ENCODE data around the gene ACYP1. TPM values are rescaled to one million over a fixed set of nuclear protein-coding genes. Genes with fewer than 3 reads are reported as not detected.

Gene ACYP1
- total and polyA plus RNA-seq, 2 of the 13 experiments (the other 11 are each of a cell fraction or from before 2014, with no cell fraction given) = 9.7 to 22.4 TPM

DNA sequence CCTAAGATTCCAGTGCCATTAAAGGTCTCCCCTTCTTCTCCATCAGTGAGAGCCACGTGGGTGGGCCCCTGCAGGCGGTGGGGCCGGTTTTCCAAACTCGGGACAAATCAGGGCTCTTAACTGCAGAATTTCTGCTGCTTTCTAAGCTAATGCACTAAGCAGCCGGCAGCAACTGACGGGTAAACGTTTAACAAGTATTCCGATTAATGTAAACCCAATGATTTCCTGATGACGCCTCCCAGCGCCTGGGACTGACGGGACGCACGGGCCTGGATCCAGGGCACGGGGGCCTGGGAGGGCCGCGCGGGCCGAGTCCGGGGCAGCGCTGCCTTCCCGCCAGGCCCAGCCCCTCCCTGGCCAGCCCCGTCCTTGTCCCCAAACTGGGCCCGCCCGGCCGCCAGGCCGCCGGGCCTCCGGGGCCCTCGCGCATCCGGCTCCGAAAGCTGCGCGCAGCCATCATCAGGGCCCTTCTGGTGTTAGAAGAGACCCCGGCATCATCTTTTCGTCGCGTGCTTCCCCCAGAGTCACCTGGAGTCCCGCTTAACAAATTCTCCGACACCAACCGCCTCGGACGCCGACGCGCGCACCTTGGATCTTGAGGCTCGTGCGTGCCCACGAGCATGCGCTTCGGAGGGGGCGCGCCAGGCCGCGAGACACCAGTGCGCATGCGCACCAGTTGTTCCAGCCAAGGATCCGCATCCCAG lies 12.8 kb downstream of the ACYP1 start, which contains the start of gene MLH3 (continued):
- TF ChIP-seq, protein P1, sequence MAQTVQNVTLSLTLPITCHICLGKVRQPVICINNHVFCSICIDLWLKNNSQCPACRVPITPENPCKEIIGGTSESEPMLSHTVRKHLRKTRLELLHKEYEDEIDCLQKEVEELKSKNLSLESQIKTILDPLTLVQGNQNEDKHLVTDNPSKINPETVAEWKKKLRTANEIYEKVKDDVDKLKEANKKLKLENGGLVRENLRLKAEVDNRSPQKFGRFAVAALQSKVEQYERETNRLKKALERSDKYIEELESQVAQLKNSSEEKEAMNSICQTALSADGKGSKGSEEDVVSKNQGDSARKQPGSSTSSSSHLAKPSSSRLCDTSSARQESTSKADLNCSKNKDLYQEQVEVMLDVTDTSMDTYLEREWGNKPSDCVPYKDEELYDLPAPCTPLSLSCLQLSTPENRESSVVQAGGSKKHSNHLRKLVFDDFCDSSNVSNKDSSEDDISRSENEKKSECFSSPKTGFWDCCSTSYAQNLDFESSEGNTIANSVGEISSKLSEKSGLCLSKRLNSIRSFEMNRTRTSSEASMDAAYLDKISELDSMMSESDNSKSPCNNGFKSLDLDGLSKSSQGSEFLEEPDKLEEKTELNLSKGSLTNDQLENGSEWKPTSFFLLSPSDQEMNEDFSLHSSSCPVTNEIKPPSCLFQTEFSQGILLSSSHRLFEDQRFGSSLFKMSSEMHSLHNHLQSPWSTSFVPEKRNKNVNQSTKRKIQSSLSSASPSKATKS (CRISPR knock-in tag; IDR thresholded peaks at IDR 0.05) = no peak
- TF ChIP-seq, protein P2, sequence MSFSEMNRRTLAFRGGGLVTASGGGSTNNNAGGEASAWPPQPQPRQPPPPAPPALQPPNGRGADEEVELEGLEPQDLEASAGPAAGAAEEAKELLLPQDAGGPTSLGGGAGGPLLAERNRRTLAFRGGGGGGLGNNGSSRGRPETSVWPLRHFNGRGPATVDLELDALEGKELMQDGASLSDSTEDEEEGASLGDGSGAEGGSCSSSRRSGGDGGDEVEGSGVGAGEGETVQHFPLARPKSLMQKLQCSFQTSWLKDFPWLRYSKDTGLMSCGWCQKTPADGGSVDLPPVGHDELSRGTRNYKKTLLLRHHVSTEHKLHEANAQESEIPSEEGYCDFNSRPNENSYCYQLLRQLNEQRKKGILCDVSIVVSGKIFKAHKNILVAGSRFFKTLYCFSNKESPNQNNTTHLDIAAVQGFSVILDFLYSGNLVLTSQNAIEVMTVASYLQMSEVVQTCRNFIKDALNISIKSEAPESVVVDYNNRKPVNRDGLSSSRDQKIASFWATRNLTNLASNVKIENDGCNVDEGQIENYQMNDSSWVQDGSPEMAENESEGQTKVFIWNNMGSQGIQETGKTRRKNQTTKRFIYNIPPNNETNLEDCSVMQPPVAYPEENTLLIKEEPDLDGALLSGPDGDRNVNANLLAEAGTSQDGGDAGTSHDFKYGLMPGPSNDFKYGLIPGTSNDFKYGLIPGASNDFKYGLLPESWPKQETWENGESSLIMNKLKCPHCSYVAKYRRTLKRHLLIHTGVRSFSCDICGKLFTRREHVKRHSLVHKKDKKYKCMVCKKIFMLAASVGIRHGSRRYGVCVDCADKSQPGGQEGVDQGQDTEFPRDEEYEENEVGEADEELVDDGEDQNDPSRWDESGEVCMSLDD (CRISPR knock-in tag; IDR thresholded peaks at IDR 0.05; ENCODE audit: borderline replicate concordance) = no peak; the same call in 1 of the 2 replicates
- TF ChIP-seq SOX13 (IDR thresholded peaks at IDR 0.05) = no peak
- TF ChIP-seq SOX13 (CRISPR knock-in tag; conservative IDR thresholded peaks at IDR 0.05 in 1 of 2, IDR thresholded peaks at IDR 0.05 in 1 of 2) = no peak
- no peak for TF ChIP-seq ZNF530 (CRISPR knock-in tag; IDR thresholded peaks at IDR 0.05; ENCODE audit: low read depth)
- TF ChIP-seq ZSCAN29 (CRISPR knock-in tag; conservative IDR thresholded peaks at IDR 0.05) = no peak
- peak; percentile 89; the same call in 1 of the 2 replicates for TF ChIP-seq ATF7-NPFF (CRISPR knock-in tag; IDR thresholded peaks at IDR 0.05; ENCODE audit: low read depth)
- TF ChIP-seq ZNF205 (CRISPR knock-in tag; IDR thresholded peaks at IDR 0.05) = no peak
- TF ChIP-seq ZKSCAN5 (CRISPR knock-in tag; IDR thresholded peaks at IDR 0.05) = no peak
- TF ChIP-seq, protein P3, sequence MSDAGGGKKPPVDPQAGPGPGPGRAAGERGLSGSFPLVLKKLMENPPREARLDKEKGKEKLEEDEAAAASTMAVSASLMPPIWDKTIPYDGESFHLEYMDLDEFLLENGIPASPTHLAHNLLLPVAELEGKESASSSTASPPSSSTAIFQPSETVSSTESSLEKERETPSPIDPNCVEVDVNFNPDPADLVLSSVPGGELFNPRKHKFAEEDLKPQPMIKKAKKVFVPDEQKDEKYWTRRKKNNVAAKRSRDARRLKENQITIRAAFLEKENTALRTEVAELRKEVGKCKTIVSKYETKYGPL (CRISPR knock-in tag; IDR thresholded peaks at IDR 0.05) = peak; percentile 47; the same call in 1 of the 2 replicates
- TF ChIP-seq NFYB (CRISPR knock-in tag; IDR thresholded peaks at IDR 0.05) = no peak
- TF ChIP-seq ZNF557 (CRISPR knock-in tag; IDR thresholded peaks at IDR 0.05) = 0 out of 2 replicates have a peak, but pooled peaks have one; percentile 87
- no peak for TF ChIP-seq ZNF713 (CRISPR knock-in tag; IDR thresholded peaks at IDR 0.05)
- no peak for TF ChIP-seq ZNF782 (CRISPR knock-in tag; IDR thresholded peaks at IDR 0.05; ENCODE audit: borderline replicate concordance)
- TF ChIP-seq SALL2 (CRISPR knock-in tag; IDR thresholded peaks at IDR 0.05) = peak; percentile 59; the same call in 1 of the 2 replicates
- 0 out of 2 replicates have a peak, but pooled peaks have one; percentile 69 for TF ChIP-seq ZNF879 (CRISPR knock-in tag; IDR thresholded peaks at IDR 0.05)
- TF ChIP-seq, protein P4, sequence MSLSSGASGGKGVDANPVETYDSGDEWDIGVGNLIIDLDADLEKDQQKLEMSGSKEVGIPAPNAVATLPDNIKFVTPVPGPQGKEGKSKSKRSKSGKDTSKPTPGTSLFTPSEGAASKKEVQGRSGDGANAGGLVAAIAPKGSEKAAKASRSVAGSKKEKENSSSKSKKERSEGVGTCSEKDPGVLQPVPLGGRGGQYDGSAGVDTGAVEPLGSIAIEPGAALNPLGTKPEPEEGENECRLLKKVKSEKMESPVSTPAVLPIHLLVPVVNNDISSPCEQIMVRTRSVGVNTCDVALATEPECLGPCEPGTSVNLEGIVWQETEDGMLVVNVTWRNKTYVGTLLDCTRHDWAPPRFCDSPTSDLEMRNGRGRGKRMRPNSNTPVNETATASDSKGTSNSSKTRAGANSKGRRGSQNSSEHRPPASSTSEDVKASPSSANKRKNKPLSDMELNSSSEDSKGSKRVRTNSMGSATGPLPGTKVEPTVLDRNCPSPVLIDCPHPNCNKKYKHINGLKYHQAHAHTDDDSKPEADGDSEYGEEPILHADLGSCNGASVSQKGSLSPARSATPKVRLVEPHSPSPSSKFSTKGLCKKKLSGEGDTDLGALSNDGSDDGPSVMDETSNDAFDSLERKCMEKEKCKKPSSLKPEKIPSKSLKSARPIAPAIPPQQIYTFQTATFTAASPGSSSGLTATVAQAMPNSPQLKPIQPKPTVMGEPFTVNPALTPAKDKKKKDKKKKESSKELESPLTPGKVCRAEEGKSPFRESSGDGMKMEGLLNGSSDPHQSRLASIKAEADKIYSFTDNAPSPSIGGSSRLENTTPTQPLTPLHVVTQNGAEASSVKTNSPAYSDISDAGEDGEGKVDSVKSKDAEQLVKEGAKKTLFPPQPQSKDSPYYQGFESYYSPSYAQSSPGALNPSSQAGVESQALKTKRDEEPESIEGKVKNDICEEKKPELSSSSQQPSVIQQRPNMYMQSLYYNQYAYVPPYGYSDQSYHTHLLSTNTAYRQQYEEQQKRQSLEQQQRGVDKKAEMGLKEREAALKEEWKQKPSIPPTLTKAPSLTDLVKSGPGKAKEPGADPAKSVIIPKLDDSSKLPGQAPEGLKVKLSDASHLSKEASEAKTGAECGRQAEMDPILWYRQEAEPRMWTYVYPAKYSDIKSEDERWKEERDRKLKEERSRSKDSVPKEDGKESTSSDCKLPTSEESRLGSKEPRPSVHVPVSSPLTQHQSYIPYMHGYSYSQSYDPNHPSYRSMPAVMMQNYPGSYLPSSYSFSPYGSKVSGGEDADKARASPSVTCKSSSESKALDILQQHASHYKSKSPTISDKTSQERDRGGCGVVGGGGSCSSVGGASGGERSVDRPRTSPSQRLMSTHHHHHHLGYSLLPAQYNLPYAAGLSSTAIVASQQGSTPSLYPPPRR (CRISPR knock-in tag; IDR thresholded peaks at IDR 0.05; ENCODE audit: borderline replicate concordance) = no peak
- TF ChIP-seq ZNF768 (CRISPR knock-in tag; IDR thresholded peaks at IDR 0.05) = peak; percentile 75; the same call in 1 of the 2 replicates
- TF ChIP-seq RBAK (CRISPR knock-in tag; IDR thresholded peaks at IDR 0.05) = no peak

All from HepG2 (cell line).